Kidney tubule cell (primary cell): ENCODE data around the gene CENPP.

Source experiments
- DNase-seq: peaks from one replicate; pipeline ENCODE4 v3.0.0-alpha.2; 2018; ENCODE audit warnings: low spot score

Gene CENPP

DNA sequence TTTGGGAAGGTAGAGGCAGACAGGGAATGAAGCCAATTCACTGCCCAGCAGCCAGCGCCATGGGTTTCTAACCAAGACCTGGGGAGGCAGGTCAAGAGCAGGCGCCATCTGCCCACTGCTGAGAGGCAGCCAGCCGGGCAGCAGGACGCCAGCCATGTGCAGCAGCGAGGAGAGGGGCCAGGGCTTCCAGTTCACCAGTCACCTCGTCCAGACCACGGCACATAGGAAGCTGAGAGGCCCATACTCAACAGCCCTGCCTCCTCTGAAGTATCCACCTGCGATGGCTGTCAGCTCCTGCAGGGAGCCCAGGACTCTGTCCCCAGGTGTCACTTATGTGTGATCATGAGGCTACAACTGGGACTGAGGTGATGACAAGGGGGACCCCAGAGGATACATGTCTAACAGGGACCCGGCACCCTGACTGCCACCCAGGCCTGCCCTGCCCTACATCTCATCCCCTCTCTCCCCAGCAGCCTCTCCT, 314.1 kb downstream of the CENPP start:
- DNase-seq: no peak

DNA sequence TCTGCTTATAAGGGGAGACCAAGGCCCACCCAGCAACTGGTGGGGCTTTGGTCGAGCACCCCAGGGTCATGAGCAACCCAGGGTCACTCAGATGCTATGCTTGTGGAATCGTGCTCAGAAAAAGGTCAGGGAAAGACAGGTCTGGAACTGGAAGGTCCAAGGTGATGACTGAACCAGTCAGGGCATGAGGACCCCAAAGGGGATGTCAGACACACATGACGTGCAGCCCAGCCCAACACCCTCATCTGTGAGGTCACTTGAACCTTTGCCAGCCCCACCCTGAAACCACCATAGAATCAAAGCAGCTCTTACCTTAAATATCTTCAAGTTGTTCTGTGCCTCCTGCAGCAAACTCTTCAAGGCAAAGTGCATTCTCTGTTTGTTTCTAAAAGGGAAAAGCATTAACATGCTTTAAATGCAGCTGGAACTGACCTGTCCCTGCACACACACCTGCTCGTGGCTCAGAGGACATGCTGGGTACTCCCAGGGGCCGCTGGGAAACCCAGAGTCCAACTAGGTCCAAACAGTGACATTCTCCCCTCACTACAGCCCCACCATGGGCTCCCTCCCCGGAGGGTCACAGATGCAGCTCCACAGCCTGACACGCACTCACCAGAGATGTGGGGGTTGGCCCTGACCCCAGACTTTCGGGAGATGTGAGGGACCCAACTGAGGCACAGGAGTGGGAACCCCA, 314.8 kb downstream of the CENPP start:
- DNase-seq: no peak

DNA sequence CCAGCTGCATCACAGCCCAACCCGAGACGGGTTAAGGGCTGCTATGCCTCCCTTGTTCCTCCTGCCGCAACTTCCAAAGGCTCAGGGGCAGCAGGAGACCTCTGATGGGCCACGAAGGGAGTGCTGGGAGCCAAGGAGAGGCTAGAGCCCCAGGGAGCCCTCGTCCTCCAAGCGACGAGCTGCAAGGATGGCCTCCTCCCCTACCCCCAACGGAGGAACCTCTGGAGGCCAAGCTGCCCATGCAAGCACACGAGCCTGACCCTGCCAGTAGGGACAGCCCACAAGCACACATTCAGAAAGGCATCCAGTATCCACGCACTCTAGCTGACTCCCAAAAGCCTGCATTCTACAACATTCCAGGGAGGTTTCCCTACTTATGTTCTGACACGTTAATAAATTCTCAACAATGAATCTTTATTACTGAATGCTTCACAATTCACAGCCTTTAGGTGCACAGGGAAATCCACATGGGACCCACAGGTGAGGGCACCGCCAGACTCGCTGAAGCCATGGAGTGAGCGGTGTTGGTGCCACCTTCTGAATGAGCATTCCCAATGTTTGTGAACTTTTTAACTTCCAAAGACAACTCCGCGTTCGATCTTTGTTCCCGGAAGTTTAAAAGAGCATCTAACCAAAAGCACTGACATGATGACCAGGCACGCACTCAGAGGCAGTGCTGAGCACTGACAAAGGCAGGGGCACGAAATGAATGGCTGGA, 315.5 kb downstream of the CENPP start:
- no peak for DNase-seq

DNA sequence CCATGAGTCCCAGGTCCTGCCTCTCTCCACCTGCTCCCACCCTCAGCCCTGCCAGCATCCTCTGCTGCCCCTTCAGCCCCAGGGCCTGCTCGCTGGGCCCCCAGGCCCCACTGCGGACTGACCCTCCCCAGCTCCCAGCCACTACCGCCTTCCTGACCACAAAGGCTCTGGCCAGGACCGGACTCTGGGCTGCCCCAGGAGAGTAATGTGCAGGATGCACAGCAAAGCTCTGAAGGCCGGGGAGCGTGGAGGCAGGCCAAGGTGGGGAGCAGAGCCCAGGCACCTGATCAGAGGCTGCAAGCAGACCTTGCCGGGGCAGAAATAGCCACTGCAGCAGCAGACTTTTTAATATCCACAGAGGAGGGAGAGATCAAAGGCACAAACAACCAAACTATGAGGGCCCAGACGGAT, 316.3 kb downstream of the CENPP start:
- DNase-seq: no peak

DNA sequence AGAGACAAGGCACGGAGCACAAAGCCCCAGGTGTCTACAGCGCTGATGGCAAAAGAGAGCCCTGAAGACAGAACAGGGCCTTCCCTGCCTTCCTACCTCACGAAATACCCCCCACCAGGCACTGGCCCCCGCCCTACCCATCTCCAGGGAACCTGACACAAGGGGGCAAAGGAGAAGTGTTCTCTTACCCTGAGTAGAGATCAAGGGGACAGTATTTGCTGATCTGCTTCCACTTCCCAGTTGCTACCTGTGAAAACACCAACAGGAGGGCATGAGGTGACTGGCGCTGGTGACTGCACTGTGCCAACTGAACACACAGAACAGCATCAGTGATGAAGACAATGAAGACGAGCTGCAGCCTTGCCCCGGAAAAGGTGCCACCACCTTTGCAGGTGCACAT, 316.8 kb downstream of the CENPP start:
- no peak for DNase-seq

- DNase-seq: no peak
Observed at GRCh38 chr9:92644278-92644677, 318.5 kb downstream of the CENPP start.

DNA sequence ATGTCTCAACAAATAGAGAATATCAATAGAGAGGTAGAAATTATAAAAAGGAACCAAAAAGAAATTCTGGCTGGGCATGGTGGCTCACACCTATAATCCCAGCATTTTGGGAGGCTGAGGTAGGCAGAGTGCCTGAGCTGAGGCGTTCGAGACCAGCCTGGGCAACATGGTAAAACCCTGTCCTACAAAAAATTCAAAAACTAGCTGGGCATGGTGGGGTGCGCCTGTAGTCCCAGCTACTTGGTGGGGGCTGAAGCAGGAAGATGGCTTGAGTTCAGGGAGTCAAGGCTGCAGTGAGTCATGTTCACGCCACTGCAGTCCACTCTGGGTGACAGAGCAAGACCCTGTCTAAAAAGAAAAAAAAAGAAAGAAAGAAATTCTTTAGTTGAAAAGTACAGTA, 319.3 kb downstream of the CENPP start:
- no peak for DNase-seq

DNA sequence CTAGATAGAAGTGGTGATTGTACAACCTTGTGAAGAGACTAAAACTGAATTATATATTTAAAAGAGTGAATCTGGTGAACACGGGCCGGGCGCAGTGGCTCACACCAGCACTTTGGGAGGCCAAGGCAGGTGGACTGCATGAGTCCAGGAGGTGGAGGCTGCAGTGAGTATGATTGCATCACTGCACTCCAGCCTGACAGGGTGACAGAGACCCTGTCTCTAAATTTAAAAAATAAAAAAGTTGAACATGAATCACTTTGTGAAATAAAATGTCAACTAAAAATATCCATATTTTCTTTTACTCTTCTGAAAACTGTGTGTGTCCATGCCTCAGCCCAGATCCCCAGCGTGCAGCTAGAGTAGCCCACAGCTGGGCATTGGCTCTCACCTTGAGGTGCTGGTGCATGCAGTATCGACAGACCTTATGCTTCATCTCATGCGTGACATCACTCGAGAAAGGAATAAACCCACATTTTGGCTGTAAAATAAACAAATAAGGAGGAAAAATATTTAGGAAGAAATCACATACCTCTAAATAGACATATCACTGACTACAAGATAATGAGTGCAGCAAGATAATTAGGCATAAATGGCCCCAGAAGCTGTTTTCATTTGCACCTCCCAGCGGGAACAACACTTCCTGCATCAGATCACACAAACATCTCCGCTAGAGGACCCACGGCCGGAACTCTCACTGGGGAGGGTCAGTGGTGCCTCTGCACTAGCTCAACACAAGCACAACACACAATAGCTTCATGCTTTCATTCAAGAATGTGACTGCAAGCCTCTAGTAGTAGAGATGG, 322.1 kb downstream of the CENPP start:
- DNase-seq: no peak

GRCh38 chr9:92648474-92648971, 322.8 kb downstream of the CENPP start:
- no peak for DNase-seq

DNA sequence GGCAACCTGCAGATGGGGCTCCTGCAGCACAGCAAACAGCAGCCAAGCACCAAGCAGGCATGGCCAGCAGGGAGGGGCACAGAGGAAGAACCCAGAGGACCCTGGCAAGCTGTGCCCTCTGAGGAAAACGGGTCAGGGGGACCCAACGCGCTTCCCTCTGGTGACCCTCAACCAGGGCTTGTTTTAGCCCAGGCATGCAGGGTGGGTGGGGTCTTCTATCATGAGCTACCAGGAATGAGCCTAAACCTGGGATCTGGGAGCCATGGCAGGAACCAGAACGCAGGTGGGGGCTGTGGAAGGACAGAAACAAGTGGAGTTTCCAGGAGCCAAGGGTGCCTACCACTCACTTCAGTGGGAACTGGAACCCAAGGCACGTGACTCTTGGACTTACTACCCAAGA, 323.3 kb downstream of the CENPP start:
- no peak for DNase-seq

DNA sequence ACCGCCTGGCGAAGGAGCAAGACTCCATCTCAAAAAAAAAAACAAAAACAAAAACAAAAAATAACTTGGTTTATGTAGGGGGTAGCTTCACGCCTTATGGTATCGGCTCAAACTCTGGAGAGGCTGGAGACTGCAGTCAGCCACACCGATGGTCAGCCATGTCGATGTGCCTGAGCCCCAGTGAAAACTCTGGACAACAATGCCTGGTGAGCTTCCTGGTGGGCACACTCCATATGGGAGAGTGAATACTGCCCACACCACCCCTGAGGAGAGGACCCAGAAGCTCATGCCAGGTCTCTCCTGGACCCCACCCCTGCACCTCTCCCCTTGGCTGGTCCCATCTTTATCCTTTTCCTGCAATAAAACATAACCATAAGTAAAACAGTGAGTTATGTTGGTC, 324.5 kb downstream of the CENPP start:
- no peak for DNase-seq

- no peak for DNase-seq
Observed at GRCh38 chr9:92650839-92651621, 325.3 kb downstream of the CENPP start.

DNA sequence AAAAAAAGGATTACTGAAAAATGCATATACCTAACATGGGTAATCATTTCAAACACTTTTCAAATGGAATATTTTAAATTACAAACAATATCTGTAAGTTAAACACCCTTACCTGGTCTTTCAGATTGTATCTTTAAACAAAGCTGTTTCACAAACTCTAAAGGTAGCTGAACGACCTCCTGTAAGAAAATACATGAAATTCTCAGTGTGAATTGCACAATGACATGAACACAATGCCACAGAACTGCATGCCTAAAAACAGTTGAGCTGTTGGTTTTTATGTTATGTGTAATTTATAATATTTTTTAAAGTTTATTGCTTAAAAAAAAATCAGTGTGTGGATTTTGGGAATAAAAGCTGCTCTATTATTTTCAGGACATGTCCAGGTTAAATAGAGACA, 326.7 kb downstream of the CENPP start:
- no peak for DNase-seq

- no peak for DNase-seq
Observed at GRCh38 chr9:92654481-92655301, 328.9 kb downstream of the CENPP start.

DNA sequence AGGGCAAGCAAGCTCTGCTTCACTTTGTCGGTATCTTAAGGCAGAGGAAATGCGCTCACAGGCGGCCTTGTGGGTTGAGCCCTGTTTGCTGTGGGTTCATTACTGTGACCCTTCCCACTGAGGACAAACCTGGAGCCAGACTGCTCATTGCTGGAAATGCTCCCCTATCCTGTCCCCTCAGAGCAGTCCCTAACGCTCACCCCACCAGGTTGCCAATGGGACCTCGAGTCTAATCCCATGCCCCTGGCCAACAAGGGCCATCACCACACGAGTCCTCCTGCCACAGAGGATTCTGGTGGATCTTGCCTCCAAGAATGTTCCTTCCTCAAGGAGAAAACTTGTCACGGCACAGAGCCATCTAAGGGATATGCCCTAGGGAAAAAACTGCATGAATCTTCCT, 329.6 kb downstream of the CENPP start:
- DNase-seq: no peak

DNA sequence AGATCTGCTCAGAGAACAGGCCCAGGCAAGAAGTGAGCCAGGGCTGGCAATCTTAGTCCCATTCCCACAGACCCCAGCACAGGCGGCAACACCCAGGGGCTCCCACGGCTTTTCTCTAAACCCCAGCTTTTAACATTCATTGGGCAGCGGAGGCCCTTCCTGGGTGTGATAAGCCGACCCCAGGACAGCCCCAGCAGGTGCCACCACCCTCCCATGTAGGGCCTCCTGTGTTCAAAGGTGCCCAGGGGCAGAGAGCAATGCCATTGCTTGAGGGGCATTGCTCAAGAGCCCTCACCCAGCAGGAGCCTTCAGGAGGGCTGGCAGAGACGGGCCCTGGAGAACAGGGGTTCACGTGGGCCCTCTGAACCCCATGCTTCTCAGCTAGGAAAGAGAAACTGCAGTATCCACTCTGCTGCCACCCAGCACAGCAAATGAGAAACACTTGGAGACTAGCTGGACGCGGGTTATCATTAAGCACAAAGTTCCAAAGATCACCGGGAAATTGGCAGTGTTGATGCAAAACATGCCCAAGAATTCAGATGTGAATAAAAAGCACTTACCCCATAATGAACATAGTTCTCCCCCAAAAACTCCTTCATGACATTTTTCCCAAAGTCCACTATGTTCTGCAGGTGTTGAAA, 330.3 kb downstream of the CENPP start:
- DNase-seq: no peak

DNA sequence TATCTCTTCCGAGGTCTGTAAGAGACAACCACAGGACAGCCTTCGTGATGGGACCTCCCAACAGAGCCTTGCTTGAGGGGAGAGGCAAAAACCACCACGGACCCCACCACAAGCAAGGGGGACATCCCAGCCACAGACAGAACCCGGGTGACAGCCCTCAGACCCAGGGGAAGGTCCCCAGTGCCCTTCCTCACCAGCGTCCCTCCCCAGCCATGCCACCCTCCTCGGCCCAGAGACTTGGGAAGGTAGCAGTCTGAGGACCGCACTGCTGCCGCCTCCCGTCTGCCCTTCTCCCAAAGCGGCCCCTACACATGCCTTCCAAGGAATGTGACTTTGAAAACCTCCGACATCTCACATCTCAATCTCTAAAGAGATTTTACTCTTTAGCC, 330.8 kb downstream of the CENPP start:
- DNase-seq: no peak

DNA sequence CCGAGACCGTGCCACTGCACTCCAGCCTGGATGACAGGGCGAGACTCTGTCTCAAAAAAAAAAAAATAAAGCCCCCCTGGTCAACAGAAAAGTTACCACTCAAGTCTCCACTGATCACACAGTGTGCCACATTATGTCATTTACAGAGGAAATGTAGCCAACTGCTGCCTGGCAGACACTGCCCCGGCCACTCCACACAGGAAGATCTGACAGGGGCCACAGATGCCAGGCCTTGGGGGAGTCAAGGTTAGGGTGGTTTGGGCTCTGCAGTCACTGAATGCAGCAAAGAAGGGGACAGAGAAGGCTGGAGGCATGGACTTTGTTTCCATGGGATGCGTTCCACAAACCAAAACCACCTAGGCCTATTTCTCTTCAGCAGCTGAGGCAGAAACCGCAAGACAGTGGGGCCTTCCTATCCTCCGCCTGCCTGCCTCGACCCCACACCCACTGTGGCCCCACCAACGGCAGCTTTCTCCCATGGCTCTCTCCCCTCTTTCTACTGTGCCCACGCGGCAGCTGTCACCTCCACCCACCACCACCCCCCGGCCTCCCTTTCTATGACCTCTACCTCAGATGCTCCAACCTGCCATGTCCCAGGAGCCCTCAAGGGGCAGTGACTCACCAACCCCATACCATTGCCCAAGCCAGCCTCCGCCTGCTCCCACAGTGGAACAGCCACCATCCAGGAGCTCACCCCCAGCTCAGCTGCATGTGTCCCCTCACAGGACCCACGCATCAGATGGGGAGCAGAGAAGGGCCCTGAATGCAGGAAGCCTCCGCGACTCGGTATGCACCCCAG, 331.7 kb downstream of the CENPP start:
- no peak for DNase-seq

DNA sequence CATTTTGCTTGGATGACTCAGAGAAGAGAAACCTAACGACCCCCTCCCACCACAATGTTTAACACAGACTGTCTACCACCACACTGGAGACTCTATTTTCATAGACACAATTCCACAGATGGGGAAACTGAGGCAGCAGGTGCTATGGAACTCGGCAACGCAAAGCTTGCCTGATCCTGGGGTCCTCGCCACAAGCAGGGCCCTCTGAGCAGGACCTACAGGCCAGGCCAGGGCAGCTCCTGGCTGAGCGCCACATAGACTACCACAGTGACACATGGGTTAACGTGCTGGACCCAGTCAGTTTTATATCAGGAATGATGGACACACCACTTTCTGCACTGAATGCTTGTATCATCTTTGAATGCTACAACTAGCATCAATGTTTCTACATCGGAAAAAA, 332.4 kb downstream of the CENPP start:
- no peak for DNase-seq

DNA sequence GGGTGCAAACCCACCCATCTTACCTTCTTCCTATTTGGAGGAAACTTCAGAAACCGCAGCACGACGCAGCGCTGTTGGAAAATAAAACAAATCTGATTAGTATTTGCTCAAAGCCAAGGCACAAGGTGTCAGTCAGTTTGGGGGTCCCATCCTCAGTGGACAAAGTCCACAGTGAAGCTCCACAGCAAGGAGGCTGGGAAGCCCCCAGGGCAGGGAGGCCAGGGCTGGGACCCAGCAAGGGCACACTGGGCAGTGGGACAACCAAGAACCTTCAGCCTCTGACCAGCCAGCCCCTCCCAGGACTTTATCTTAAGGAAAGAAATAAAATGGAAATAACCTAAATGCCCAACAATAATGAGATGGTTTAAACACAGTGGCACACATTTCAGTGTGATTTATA, 332.9 kb downstream of the CENPP start:
- DNase-seq: no peak
